ENCODE data around the gene GGT6.

DNA sequence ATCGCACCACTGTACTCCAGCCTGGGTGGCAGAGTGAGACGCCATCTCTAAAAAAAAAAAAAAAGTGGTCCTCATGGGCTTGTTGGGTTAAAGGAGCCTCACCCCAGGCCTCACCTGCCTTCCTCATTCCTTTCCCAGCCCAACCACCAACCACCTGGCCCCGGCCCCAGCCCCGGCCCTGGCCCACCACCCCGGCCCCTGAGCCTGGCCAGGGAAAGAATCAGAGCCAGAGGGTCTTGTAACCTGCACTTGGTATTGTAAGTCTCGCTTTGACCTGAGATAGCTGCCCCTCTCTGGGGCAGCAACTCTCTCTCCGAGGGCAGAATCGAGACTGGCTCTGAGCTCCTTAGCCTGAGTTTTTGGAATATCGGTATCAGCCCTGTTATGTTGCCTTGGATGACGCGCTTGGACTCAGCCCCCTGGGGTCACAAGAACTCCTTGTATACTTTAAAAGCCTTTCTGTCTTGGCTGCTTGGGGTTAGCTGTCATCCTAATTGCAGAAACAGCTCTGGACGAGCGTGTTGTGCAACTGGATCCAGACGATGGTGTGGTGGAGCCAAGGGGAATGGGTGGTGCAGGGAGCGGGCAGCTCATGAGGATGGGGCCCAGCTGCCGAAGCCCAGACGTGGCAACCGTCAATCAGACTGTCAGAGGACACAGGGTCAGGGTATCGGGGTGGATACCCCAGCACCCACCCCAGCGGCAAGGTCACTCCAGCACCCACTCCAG is 38.6 kb upstream of the GGT6 start:
- TF ChIP-seq, protein P1, sequence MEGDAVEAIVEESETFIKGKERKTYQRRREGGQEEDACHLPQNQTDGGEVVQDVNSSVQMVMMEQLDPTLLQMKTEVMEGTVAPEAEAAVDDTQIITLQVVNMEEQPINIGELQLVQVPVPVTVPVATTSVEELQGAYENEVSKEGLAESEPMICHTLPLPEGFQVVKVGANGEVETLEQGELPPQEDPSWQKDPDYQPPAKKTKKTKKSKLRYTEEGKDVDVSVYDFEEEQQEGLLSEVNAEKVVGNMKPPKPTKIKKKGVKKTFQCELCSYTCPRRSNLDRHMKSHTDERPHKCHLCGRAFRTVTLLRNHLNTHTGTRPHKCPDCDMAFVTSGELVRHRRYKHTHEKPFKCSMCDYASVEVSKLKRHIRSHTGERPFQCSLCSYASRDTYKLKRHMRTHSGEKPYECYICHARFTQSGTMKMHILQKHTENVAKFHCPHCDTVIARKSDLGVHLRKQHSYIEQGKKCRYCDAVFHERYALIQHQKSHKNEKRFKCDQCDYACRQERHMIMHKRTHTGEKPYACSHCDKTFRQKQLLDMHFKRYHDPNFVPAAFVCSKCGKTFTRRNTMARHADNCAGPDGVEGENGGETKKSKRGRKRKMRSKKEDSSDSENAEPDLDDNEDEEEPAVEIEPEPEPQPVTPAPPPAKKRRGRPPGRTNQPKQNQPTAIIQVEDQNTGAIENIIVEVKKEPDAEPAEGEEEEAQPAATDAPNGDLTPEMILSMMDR (IDR thresholded peaks at IDR 0.05; ENCODE audit: low read length): no peak
- no peak for TF ChIP-seq EZH2 (IDR thresholded peaks at IDR 0.05; ENCODE audit: borderline replicate concordance, low read length)

Measured in OCI-LY1 (cell line).